Fibroblast of skin of left quadriceps (primary cell): ENCODE results near the gene MGAT5.

ENCODE experiments used
- DNase-seq, 2 experiments: peaks; one replicate each; pipeline ENCODE4 v3.0.0-alpha.2; 2013; ENCODE audit warnings: low read depth in 2 of 2

MGAT5 gene

GRCh38 chr2:134446383-134447017 is 192.6 kb downstream of the MGAT5 start:
- DNase-seq, result peak in 1 of 2 experiments; percentile 20

- no peak for DNase-seq
Observed at GRCh38 chr2:134447669-134448068, 193.8 kb downstream of the MGAT5 start.

GRCh38 chr2:134448650-134449049 is 194.8 kb downstream of the MGAT5 start:
- no peak for DNase-seq

- DNase-seq, result no peak
Observed at GRCh38 chr2:134449157-134449556, 195.3 kb downstream of the MGAT5 start.

- no peak for DNase-seq
Observed at GRCh38 chr2:134449751-134450513, 196.1 kb downstream of the MGAT5 start.

GRCh38 chr2:134451347-134451630 is 197.4 kb downstream of the MGAT5 start:
- DNase-seq, result no peak

GRCh38 chr2:134452042-134452733 is 198.3 kb downstream of the MGAT5 start:
- DNase-seq, result no peak

- no peak for DNase-seq
Observed at GRCh38 chr2:134453476-134453875, 199.6 kb downstream of the MGAT5 start.

- DNase-seq, result no peak
Observed at GRCh38 chr2:134453973-134454372, 200.1 kb downstream of the MGAT5 start.

GRCh38 chr2:134454426-134454825 is 200.6 kb downstream of the MGAT5 start:
- DNase-seq, result no peak

GRCh38 chr2:134454931-134455330 is 201.1 kb downstream of the MGAT5 start:
- no peak for DNase-seq

- DNase-seq, result no peak
Observed at GRCh38 chr2:134455426-134455825, 201.6 kb downstream of the MGAT5 start.

GRCh38 chr2:134457353-134457752 is 203.5 kb downstream of the MGAT5 start:
- DNase-seq, result no peak

GRCh38 chr2:134457765-134458472 is 204.0 kb downstream of the MGAT5 start:
- DNase-seq, result no peak

- no peak for DNase-seq
Observed at GRCh38 chr2:134458473-134458853, 204.6 kb downstream of the MGAT5 start.

GRCh38 chr2:134458950-134459349 is 205.1 kb downstream of the MGAT5 start:
- no peak for DNase-seq

- DNase-seq, result no peak
Observed at GRCh38 chr2:134459706-134460406, 206.0 kb downstream of the MGAT5 start.

- DNase-seq, result peak in 1 of 2 experiments; percentile 7
Observed at GRCh38 chr2:134460583-134460998, 206.7 kb downstream of the MGAT5 start.

- DNase-seq, result no peak
Observed at GRCh38 chr2:134461511-134461910, 207.6 kb downstream of the MGAT5 start.

GRCh38 chr2:134462275-134462674 is 208.4 kb downstream of the MGAT5 start:
- no peak for DNase-seq

- DNase-seq, result no peak
Observed at GRCh38 chr2:134462791-134463698, 209.2 kb downstream of the MGAT5 start.
